WTC11 (cell line): ENCODE results near the gene HERPUD2. TPM values are rescaled to one million over a fixed set of nuclear protein-coding genes. Genes with fewer than 3 reads are reported as not detected.

Experiments
- ATAC-seq: fragments of 200-7000 bp; cut with Tn5 transposase; 2 replicates; pipeline ENCODE4 v1.10.0; 2021; ENCODE audit warnings: mild to moderate bottlenecking, moderate library complexity
- Bru-seq: library from RNA; stranded (reverse); fragments of 400-500 nt; gene quantifications from one replicate; lab custom pipeline; 2021; lab: Mats Ljungman, UMichigan
- CTCF ChIA-PET: fragments of 300-600 bp; sonication (Branson Sonifier 250); formaldehyde crosslinking; loops from one replicate; lab custom pipeline; 2021; ENCODE audit warnings: antibody characterized with exemption; lab: Charles Lee
- POLR2A ChIA-PET: fragments of 350-600 bp; sonication (Branson Sonifier 250); formaldehyde crosslinking; loops from one replicate; lab custom pipeline; 2021; ENCODE audit warnings: antibody characterized with exemption; lab: Charles Lee
- DNase-seq: peaks from one replicate; pipeline ENCODE4 v3.0.0; 2021; ENCODE audit warnings: low spot score
- H3K27ac Mint-ChIP-seq: 2 replicates; pipeline ENCODE4 v1.8.0; 2021; ENCODE audit warnings: mixed read lengths
- H3K27me3 Mint-ChIP-seq: 2 replicates; pipeline ENCODE4 v1.8.0; 2021; ENCODE audit warnings: low read depth, mild to moderate bottlenecking, moderate library complexity, mixed read lengths
- H3K36me3 Mint-ChIP-seq: 2 replicates; pipeline ENCODE4 v1.8.0; 2021; ENCODE audit warnings: mixed read lengths
- H3K4me1 Mint-ChIP-seq: 2 replicates; pipeline ENCODE4 v1.8.0; 2022; ENCODE audit warnings: mixed read lengths
- H3K4me3 Mint-ChIP-seq: 2 replicates; pipeline ENCODE4 v1.8.0; 2021; ENCODE audit warnings: mild to moderate bottlenecking, moderate library complexity, mixed read lengths
- H3K9me3 Mint-ChIP-seq: 2 replicates; pipeline ENCODE4 v1.8.0; 2021; ENCODE audit warnings: mixed read lengths
- ELF4 ChIP-seq: sonication (generic); formaldehyde crosslinking; IDR thresholded peaks from 2 replicates; pipeline ENCODE4 v1.8.1; 2022; ENCODE audit warnings: low read depth, mild to moderate bottlenecking, moderate library complexity, missing genetic modification reagents
- ESRRA ChIP-seq: sonication (generic); formaldehyde crosslinking; IDR thresholded peaks from 2 replicates; pipeline ENCODE4 v1.8.1; 2022; ENCODE audit warnings: mild to moderate bottlenecking, missing genetic modification reagents, borderline replicate concordance
- ETV6 ChIP-seq: sonication (generic); formaldehyde crosslinking; IDR thresholded peaks from 2 replicates; pipeline ENCODE4 v1.8.1; 2022; ENCODE audit warnings: mild to moderate bottlenecking, missing genetic modification reagents
- FOXP1 ChIP-seq: sonication (generic); formaldehyde crosslinking; IDR thresholded peaks from 2 replicates; pipeline ENCODE4 v1.8.0; 2022; ENCODE audit warnings: missing genetic modification reagents, mild to moderate bottlenecking, moderate library complexity, borderline replicate concordance
- GABPB1 ChIP-seq: sonication (generic); formaldehyde crosslinking; IDR thresholded peaks from 2 replicates; pipeline ENCODE4 v1.8.1; 2023; ENCODE audit warnings: mild to moderate bottlenecking, missing genetic modification reagents
- GRHL2 ChIP-seq: fragments of 250-450 bp; sonication (Bioruptor Pico); IDR thresholded peaks from 2 replicates; pipeline ENCODE4 v1.8.0; 2022; ENCODE audit warnings: mild to moderate bottlenecking, moderate library complexity; ENCODE audit not compliant: insufficient replicate concordance, severe bottlenecking
- HMGA2 ChIP-seq: fragments of 250-450 bp; sonication (Bioruptor Pico); IDR thresholded peaks from 2 replicates; pipeline ENCODE4 v1.4.0; 2021; ENCODE audit warnings: mild to moderate bottlenecking, moderate library complexity
- JUN ChIP-seq: sonication (generic); formaldehyde crosslinking; IDR thresholded peaks from 2 replicates; pipeline ENCODE4 v1.8.0; 2023; ENCODE audit warnings: mild to moderate bottlenecking, missing genetic modification reagents
- NFYB ChIP-seq: sonication (generic); formaldehyde crosslinking; conservative IDR thresholded peaks from 2 replicates; pipeline ENCODE4 v1.8.0; 2022; ENCODE audit warnings: low read depth, missing genetic modification reagents
- PRRX2 ChIP-seq: fragments of 250-450 bp; sonication (Bioruptor Pico); IDR thresholded peaks from 2 replicates; pipeline ENCODE4 v1.8.0; 2021; ENCODE audit warnings: mild to moderate bottlenecking
- RELA ChIP-seq: sonication (generic); formaldehyde crosslinking; IDR thresholded peaks from 2 replicates; pipeline ENCODE4 v1.8.1; 2022; ENCODE audit warnings: missing genetic modification reagents, mild to moderate bottlenecking, borderline replicate concordance
- TCF7 ChIP-seq: sonication (generic); formaldehyde crosslinking; IDR thresholded peaks from 2 replicates; pipeline ENCODE4 v1.8.0; 2022; ENCODE audit warnings: mild to moderate bottlenecking, low read depth, missing genetic modification reagents, moderate library complexity
- TEAD4 ChIP-seq: sonication (generic); formaldehyde crosslinking; IDR thresholded peaks from 2 replicates; pipeline ENCODE4 v1.8.0; 2022; ENCODE audit warnings: mild to moderate bottlenecking, missing genetic modification reagents
- ZNF219 ChIP-seq: sonication (generic); formaldehyde crosslinking; IDR thresholded peaks from 2 replicates; pipeline ENCODE4 v1.8.0; 2023; ENCODE audit warnings: missing genetic modification reagents, mild to moderate bottlenecking, borderline replicate concordance
- ZNF317 ChIP-seq: sonication (generic); formaldehyde crosslinking; IDR thresholded peaks from 2 replicates; pipeline ENCODE4 v1.8.1; 2023; ENCODE audit warnings: low read depth, mild to moderate bottlenecking, moderate library complexity, missing genetic modification reagents, borderline replicate concordance
- ZNF423 ChIP-seq: fragments of 250-450 bp; sonication (Bioruptor Pico); IDR thresholded peaks from 2 replicates; pipeline ENCODE4 v2.1.2; 2022; ENCODE audit warnings: mild to moderate bottlenecking, moderate library complexity
- ZNF671 ChIP-seq: fragments of 250-450 bp; sonication (Bioruptor Pico); IDR thresholded peaks from 2 replicates; pipeline ENCODE4 v1.8.0; 2021; ENCODE audit warnings: mild to moderate bottlenecking
- long read RNA-seq, 3 experiments: library from RNA in 1 of 3; library from capped mRNA in 1 of 3; library from polyadenylated mRNA in 1 of 3; unstranded in 2 of 3; stranded (forward) in 1 of 3; transcript quantifications; one replicate each; pipeline ENCODE4 v2.0.0, GENCODE V29; 2021
- total RNA-seq: library from RNA; stranded (reverse); gene quantifications from 3 replicates; pipeline ENCODE4 v1.2.3, GENCODE V29; 2021
- TF ChIP-seq, protein P1 (sequence below): sonication (generic); formaldehyde crosslinking; IDR thresholded peaks from 2 replicates; pipeline ENCODE4 v1.8.1; 2023; ENCODE audit warnings: mild to moderate bottlenecking, missing genetic modification reagents, moderate library complexity
- TF ChIP-seq, protein P2 (sequence below): sonication (generic); formaldehyde crosslinking; IDR thresholded peaks from 2 replicates; pipeline ENCODE4 v1.8.1; 2022; ENCODE audit warnings: missing genetic modification reagents, borderline replicate concordance
- TF ChIP-seq, protein P3 (sequence below): sonication (generic); formaldehyde crosslinking; IDR thresholded peaks from 2 replicates; pipeline ENCODE4 v1.8.0; 2022; ENCODE audit warnings: mild to moderate bottlenecking, missing genetic modification reagents
- TF ChIP-seq, protein P4 (sequence below): sonication (generic); formaldehyde crosslinking; IDR thresholded peaks from 2 replicates; pipeline ENCODE4 v1.8.1; 2022; ENCODE audit warnings: low read depth, missing genetic modification reagents, borderline replicate concordance
- TF ChIP-seq, protein P5 (sequence below): sonication (generic); formaldehyde crosslinking; IDR thresholded peaks from 2 replicates; pipeline ENCODE4 v1.8.0; 2023; ENCODE audit warnings: missing genetic modification reagents, mild to moderate bottlenecking, borderline replicate concordance
- TF ChIP-seq, protein P6 (sequence below): fragments of 250-450 bp; sonication (Bioruptor Pico); IDR thresholded peaks from 2 replicates; pipeline ENCODE4 v1.9.0; 2021; ENCODE audit warnings: mild to moderate bottlenecking

HERPUD2 gene, protein sequence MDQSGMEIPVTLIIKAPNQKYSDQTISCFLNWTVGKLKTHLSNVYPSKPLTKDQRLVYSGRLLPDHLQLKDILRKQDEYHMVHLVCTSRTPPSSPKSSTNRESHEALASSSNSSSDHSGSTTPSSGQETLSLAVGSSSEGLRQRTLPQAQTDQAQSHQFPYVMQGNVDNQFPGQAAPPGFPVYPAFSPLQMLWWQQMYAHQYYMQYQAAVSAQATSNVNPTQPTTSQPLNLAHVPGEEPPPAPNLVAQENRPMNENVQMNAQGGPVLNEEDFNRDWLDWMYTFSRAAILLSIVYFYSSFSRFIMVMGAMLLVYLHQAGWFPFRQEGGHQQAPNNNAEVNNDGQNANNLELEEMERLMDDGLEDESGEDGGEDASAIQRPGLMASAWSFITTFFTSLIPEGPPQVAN
- 15.5 to 18.5 TPM (median 16.2 TPM) in 3 replicates for total RNA-seq
- Bru-seq, nascent RNA = percentile 75 among the genes with signal in this experiment
- long read RNA-seq, experiment 1, transcript HERPUD2-201 (9 exons, 2,474 nt) = minor isoform, 22 of 69 reads
- long read RNA-seq, experiment 1, transcript HERPUD2-202 (8 exons, 3,057 nt) = major isoform, 28 of 69 reads
- long read RNA-seq, experiment 1, partial matches to known transcripts = 6 of 69 reads
- long read RNA-seq, experiment 1, other reads (novel, unspliced or antisense) = 13 of 69 reads
- long read RNA-seq, experiment 2, transcript HERPUD2-202 (8 exons, 3,057 nt) = major isoform, 7 of 23 reads
- long read RNA-seq, experiment 2, transcript HERPUD2-201 (9 exons, 2,474 nt) = minor isoform, 6 of 23 reads
- long read RNA-seq, experiment 2, partial matches to known transcripts = 8 of 23 reads
- long read RNA-seq, experiment 2, other reads (novel, unspliced or antisense) = 2 of 23 reads
- long read RNA-seq, experiment 3 = 0 reads

DNA sequence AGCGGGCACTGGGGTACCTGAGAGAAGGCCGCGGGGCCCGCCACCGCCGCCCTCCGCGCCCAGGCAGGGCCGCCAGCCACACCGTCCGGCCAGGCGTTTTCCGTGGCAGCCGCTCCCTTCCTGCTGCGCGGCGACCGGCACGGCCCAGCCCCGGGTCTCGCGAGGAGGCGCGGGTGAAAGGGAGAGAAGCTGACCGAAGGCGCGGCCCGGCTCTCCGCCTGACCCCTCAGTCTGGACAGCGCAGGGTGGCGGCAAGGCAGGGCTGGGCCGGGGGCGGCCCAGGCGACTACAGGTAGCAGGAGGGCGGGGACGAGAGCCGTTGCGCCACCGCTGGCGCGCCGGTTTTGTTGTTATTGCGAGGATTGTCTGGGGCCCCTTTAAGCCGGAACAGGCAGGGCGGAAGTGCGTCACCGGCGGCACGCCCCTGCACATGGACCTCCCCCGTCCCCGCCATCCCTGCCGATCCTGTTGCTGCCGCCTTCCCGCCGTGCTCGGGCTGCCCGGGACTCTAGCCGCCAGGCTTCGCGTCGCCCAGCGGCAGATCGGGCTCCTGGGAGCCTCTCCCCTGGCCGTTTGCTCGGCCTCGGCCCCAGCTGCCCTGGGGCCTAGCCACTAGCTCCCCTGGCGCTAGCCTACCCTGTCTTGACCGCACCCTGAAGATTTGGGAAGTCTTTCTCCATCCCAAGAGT is at the start of gene HERPUD2:
Gene HERPUD2 (minus strand): TSS at position 352 of the 689 bp plus-strand sequence. CDS start 805 bp downstream, outside the sequence.
- ChIA-PET POLR2A (interaction anchor here (0.9 to 3.0 kb wide), 2 partner anchors 10 to 106 kb away, joined by 3 to 12 read pairs; partner anchors contain the start of gene SEPTIN7), CTCF (interaction anchor here (1.0 to 4.0 kb wide), 5 partner anchors 12 to 212 kb away, joined by 4 to 12 read pairs (median 4); partner anchors contain the start of gene SEPTIN7)
- peaks cover 44% of the 10 kb centered on the region for H3K4me1 Mint-ChIP-seq
- peak within 1 kb of the TSS; percentile 93 for H3K27ac Mint-ChIP-seq
- H3K27me3 Mint-ChIP-seq = peaks cover 10% of the 10 kb centered on the region
- H3K9me3 Mint-ChIP-seq = peaks cover 9% of the 10 kb centered on the region
- H3K36me3 Mint-ChIP-seq = peaks cover 9% of the 10 kb centered on the region
- DNase-seq = peak; percentile 94
- peak within 1 kb of the TSS; percentile 92 for H3K4me3 Mint-ChIP-seq
- ATAC-seq = peak; percentile 93
- peak; percentile 40; the same call in 1 of the 2 replicates for TF ChIP-seq ZNF317 (CRISPR knock-in tag)
- TF ChIP-seq, protein P1, sequence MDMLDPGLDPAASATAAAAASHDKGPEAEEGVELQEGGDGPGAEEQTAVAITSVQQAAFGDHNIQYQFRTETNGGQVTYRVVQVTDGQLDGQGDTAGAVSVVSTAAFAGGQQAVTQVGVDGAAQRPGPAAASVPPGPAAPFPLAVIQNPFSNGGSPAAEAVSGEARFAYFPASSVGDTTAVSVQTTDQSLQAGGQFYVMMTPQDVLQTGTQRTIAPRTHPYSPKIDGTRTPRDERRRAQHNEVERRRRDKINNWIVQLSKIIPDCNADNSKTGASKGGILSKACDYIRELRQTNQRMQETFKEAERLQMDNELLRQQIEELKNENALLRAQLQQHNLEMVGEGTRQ (CRISPR knock-in tag) = peak; percentile 46; the same call in 1 of the 2 replicates
- TF ChIP-seq, protein P2, sequence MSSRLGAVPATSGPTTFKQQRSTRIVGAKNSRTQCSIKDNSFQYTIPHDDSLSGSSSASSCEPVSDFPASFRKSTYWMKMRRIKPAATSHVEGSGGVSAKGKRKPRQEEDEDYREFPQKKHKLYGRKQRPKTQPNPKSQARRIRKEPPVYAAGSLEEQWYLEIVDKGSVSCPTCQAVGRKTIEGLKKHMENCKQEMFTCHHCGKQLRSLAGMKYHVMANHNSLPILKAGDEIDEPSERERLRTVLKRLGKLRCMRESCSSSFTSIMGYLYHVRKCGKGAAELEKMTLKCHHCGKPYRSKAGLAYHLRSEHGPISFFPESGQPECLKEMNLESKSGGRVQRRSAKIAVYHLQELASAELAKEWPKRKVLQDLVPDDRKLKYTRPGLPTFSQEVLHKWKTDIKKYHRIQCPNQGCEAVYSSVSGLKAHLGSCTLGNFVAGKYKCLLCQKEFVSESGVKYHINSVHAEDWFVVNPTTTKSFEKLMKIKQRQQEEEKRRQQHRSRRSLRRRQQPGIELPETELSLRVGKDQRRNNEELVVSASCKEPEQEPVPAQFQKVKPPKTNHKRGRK (CRISPR knock-in tag) = no peak
- 0 out of 2 replicates have a peak, but pooled peaks have one; percentile 31 for TF ChIP-seq ZNF219 (CRISPR knock-in tag)
- TF ChIP-seq TEAD4 (CRISPR knock-in tag) = no peak
- TF ChIP-seq ESRRA (CRISPR knock-in tag) = peak; percentile 67; the same call in 1 of the 2 replicates
- TF ChIP-seq JUN (CRISPR knock-in tag) = 0 out of 2 replicates have a peak, but pooled peaks have one; percentile 16
- peak; percentile 85 for TF ChIP-seq FOXP1 (CRISPR knock-in tag)
- TF ChIP-seq PRRX2 (CRISPR knock-in tag) = no peak
- TF ChIP-seq ZNF671 (CRISPR knock-in tag) = no peak
- peak; percentile 86; the same call in 1 of the 2 replicates for TF ChIP-seq RELA (CRISPR knock-in tag)
- TF ChIP-seq, protein P3, sequence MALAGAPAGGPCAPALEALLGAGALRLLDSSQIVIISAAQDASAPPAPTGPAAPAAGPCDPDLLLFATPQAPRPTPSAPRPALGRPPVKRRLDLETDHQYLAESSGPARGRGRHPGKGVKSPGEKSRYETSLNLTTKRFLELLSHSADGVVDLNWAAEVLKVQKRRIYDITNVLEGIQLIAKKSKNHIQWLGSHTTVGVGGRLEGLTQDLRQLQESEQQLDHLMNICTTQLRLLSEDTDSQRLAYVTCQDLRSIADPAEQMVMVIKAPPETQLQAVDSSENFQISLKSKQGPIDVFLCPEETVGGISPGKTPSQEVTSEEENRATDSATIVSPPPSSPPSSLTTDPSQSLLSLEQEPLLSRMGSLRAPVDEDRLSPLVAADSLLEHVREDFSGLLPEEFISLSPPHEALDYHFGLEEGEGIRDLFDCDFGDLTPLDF (CRISPR knock-in tag) = peak; percentile 85
- TF ChIP-seq, protein P4, sequence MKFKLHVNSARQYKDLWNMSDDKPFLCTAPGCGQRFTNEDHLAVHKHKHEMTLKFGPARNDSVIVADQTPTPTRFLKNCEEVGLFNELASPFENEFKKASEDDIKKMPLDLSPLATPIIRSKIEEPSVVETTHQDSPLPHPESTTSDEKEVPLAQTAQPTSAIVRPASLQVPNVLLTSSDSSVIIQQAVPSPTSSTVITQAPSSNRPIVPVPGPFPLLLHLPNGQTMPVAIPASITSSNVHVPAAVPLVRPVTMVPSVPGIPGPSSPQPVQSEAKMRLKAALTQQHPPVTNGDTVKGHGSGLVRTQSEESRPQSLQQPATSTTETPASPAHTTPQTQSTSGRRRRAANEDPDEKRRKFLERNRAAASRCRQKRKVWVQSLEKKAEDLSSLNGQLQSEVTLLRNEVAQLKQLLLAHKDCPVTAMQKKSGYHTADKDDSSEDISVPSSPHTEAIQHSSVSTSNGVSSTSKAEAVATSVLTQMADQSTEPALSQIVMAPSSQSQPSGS (CRISPR knock-in tag) = no peak
- TF ChIP-seq HMGA2 = no peak
- no peak for TF ChIP-seq ZNF423 (CRISPR knock-in tag)
- 0 out of 2 replicates have a peak, but pooled peaks have one; percentile 37 for TF ChIP-seq TCF7 (CRISPR knock-in tag)
- no peak for TF ChIP-seq GRHL2
- TF ChIP-seq ETV6 = peak; percentile 93
- TF ChIP-seq ELF4 (CRISPR knock-in tag) = no peak; the same call in 1 of the 2 replicates
- TF ChIP-seq, protein P5, sequence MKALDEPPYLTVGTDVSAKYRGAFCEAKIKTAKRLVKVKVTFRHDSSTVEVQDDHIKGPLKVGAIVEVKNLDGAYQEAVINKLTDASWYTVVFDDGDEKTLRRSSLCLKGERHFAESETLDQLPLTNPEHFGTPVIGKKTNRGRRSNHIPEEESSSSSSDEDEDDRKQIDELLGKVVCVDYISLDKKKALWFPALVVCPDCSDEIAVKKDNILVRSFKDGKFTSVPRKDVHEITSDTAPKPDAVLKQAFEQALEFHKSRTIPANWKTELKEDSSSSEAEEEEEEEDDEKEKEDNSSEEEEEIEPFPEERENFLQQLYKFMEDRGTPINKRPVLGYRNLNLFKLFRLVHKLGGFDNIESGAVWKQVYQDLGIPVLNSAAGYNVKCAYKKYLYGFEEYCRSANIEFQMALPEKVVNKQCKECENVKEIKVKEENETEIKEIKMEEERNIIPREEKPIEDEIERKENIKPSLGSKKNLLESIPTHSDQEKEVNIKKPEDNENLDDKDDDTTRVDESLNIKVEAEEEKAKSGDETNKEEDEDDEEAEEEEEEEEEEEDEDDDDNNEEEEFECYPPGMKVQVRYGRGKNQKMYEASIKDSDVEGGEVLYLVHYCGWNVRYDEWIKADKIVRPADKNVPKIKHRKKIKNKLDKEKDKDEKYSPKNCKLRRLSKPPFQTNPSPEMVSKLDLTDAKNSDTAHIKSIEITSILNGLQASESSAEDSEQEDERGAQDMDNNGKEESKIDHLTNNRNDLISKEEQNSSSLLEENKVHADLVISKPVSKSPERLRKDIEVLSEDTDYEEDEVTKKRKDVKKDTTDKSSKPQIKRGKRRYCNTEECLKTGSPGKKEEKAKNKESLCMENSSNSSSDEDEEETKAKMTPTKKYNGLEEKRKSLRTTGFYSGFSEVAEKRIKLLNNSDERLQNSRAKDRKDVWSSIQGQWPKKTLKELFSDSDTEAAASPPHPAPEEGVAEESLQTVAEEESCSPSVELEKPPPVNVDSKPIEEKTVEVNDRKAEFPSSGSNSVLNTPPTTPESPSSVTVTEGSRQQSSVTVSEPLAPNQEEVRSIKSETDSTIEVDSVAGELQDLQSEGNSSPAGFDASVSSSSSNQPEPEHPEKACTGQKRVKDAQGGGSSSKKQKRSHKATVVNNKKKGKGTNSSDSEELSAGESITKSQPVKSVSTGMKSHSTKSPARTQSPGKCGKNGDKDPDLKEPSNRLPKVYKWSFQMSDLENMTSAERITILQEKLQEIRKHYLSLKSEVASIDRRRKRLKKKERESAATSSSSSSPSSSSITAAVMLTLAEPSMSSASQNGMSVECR (CRISPR knock-in tag) = peak; percentile 68; the same call in 1 of the 2 replicates
- TF ChIP-seq GABPB1 (CRISPR knock-in tag) = peak; percentile 89
- no peak for TF ChIP-seq NFYB (CRISPR knock-in tag)
- TF ChIP-seq, protein P6, sequence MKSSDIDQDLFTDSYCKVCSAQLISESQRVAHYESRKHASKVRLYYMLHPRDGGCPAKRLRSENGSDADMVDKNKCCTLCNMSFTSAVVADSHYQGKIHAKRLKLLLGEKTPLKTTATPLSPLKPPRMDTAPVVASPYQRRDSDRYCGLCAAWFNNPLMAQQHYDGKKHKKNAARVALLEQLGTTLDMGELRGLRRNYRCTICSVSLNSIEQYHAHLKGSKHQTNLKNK (CRISPR knock-in tag) = no peak
